Activated CD4-positive, alpha-beta T cell treated with anti-CD3 and anti-CD28 coated beads, Interleukin-2, amount 10 ng/mL, durations not matched to agents 7 days and 5 days (primary cell): ENCODE results near the gene KCNN4. TPM values are rescaled to one million over a fixed set of nuclear protein-coding genes. Genes with fewer than 3 reads are reported as not detected.
"Not testable (repeated sequence)": the region's sequence is repeated elsewhere in the genome, so short reads cannot be mapped to it uniquely, and the experiment has no call there.

Experiments used
- CTCF ChIA-PET: fragments of 350-600 bp; sonication (Branson Sonifier 250); formaldehyde crosslinking; loops from one replicate; lab custom pipeline; 2021; ENCODE audit warnings: antibody characterized with exemption; lab: Charles Lee
- POLR2A ChIA-PET: fragments of 350-600 bp; sonication (Branson Sonifier 250); formaldehyde crosslinking; loops from one replicate; lab custom pipeline; 2021; ENCODE audit warnings: antibody characterized with exemption; lab: Charles Lee
- DNase-seq: peaks from one replicate; pipeline ENCODE4 v3.0.0-alpha.2; 2020
- H3K27ac Mint-ChIP-seq: one replicate; pipeline ENCODE4 v1.8.0; 2021; ENCODE audit warnings: mild to moderate bottlenecking, moderate library complexity, mixed read lengths
- H3K27me3 Mint-ChIP-seq: one replicate; pipeline ENCODE4 v1.8.0; 2021; ENCODE audit warnings: mixed read lengths
- H3K36me3 Mint-ChIP-seq: one replicate; pipeline ENCODE4 v1.8.0; 2021; ENCODE audit warnings: low read depth, mixed read lengths
- H3K4me1 Mint-ChIP-seq: one replicate; pipeline ENCODE4 v1.8.0; 2021; ENCODE audit warnings: mixed read lengths
- H3K4me3 Mint-ChIP-seq: one replicate; pipeline ENCODE4 v1.8.0; 2021; ENCODE audit warnings: mild to moderate bottlenecking, moderate library complexity, mixed read lengths
- H3K9me3 Mint-ChIP-seq: one replicate; pipeline ENCODE4 v1.8.0; 2021; ENCODE audit warnings: mixed read lengths
- total RNA-seq, 2 experiments: library from RNA; stranded (reverse); gene quantifications; one replicate each; pipeline ENCODE4 v1.2.3, GENCODE V29; 2021

Gene KCNN4
- total RNA-seq, 2 experiments from 2014 or later, result 31.9 to 34.5 TPM

- Mint-ChIP-seq H3K9me3 (no peaks in the 10 kb centered on the region), H3K4me3 (no peak overlapping the region), H3K4me1 (no peaks in the 10 kb centered on the region), H3K27ac (no peak overlapping the region), H3K36me3 (no peaks in the 10 kb centered on the region), H3K27me3 (peaks cover 5% of the 10 kb centered on the region)
- ChIA-PET CTCF (interaction anchor here (0.5 to 2.2 kb wide), 8 partner anchors 13 to 983 kb away, joined by 3 to 8 read pairs (median 4); partner anchors contain the start of gene SMG9), POLR2A (no interaction called here)
- peak; percentile 46 for DNase-seq
Observed at GRCh38 chr19:43809762-43810696, 29.3 kb upstream of the KCNN4 start.

DNA sequence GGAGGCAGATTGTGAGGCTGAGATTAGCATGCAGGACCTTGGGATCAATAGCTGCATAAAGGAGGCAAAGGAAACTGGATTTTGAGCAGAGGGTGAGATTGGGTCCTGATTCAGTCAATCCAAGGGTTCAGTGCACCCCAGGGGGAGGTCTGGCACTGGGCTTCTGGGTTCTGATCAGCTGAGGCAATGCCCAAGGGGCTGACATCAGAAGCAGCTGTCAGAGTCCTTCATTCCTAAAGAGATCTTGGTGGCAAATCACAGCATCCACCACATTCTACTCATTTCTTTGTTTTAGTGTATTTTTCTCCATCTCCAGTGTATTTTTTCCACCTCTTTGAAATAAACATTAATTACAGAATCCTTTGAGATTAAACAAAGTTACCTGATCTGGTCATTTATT, 26.9 kb upstream of the KCNN4 start:
- no peak for DNase-seq
- H3K27ac Mint-ChIP-seq, result no peak overlapping the region
- POLR2A ChIA-PET, result no interaction called here
- no peaks in the 10 kb centered on the region for H3K9me3 Mint-ChIP-seq
- peaks cover 9% of the 10 kb centered on the region for H3K27me3 Mint-ChIP-seq
- CTCF ChIA-PET, result no interaction called here
- no peaks in the 10 kb centered on the region for H3K36me3 Mint-ChIP-seq
- H3K4me3 Mint-ChIP-seq, result no peak overlapping the region
- H3K4me1 Mint-ChIP-seq, result no peaks in the 10 kb centered on the region

DNA sequence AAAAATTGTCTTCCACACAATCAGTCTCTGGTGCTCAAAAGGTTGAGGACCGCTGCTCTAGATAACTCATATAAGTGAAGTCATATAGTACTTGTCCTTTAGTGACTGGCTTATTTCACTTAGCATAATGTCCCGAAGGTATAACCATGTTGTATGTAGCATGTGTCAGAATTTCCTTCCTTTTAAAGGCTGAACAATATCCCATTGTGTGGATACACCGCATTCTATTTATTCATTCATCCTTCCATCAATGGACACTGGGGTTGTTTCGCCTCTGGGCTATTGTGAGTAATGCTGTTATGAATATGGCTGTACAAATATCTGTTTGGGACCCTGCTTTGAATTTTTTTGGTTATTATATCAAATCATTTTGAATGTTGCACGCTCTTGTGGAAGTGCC, 26.1 kb upstream of the KCNN4 start:
- ChIA-PET POLR2A (no interaction called here), CTCF (interaction anchor here (0.7 to 1.1 kb wide), 3 partner anchors 121 to 212 kb away, joined by 3 read pairs; no protein-coding TSS in a partner anchor)
- H3K9me3 Mint-ChIP-seq, result no peaks in the 10 kb centered on the region
- peaks cover 9% of the 10 kb centered on the region for H3K27me3 Mint-ChIP-seq
- H3K27ac Mint-ChIP-seq, result no peak overlapping the region
- no peaks in the 10 kb centered on the region for H3K36me3 Mint-ChIP-seq
- H3K4me3 Mint-ChIP-seq, result no peak overlapping the region
- no peak for DNase-seq
- no peaks in the 10 kb centered on the region for H3K4me1 Mint-ChIP-seq

GRCh38 chr19:43806401-43806800, 25.6 kb upstream of the KCNN4 start:
- H3K36me3 Mint-ChIP-seq, H3K27ac Mint-ChIP-seq, POLR2A ChIA-PET, H3K4me1 Mint-ChIP-seq, H3K4me3 Mint-ChIP-seq, H3K27me3 Mint-ChIP-seq, DNase-seq, H3K9me3 Mint-ChIP-seq: not testable (repeated sequence)
- CTCF ChIA-PET, result interaction anchor here (0.7 to 1.1 kb wide), 2 partner anchors 138 to 212 kb away, joined by 3 read pairs; no protein-coding TSS in a partner anchor

GRCh38 chr19:43804432-43804831, 23.7 kb upstream of the KCNN4 start:
- Mint-ChIP-seq H3K27ac (no peak overlapping the region), H3K36me3 (no peaks in the 10 kb centered on the region), H3K4me3 (no peak overlapping the region), H3K9me3 (no peaks in the 10 kb centered on the region), H3K4me1 (peaks cover 2% of the 10 kb centered on the region), H3K27me3 (peaks cover 6% of the 10 kb centered on the region)
- DNase-seq, result no peak
- ChIA-PET POLR2A (no interaction called here), CTCF (no interaction called here)

GRCh38 chr19:43802216-43802951, 21.6 kb upstream of the KCNN4 start, which contains the start of gene LYPD5:
TSS of gene LYPD5 (minus strand) at chr19:43802447. CDS start at chr19:43802380, 67 bp downstream.
- H3K27me3 Mint-ChIP-seq, result peaks cover 8% of the 10 kb centered on the region
- H3K4me3 Mint-ChIP-seq, result no peak within 1 kb of the TSS
- no peaks in the 10 kb centered on the region for H3K9me3 Mint-ChIP-seq
- no peak within 1 kb of the TSS for H3K27ac Mint-ChIP-seq
- H3K36me3 Mint-ChIP-seq, result no peaks in the 10 kb centered on the region
- POLR2A ChIA-PET, result no interaction called here
- H3K4me1 Mint-ChIP-seq, result peaks cover 18% of the 10 kb centered on the region
- DNase-seq, result no peak
- CTCF ChIA-PET, result no interaction called here

DNA sequence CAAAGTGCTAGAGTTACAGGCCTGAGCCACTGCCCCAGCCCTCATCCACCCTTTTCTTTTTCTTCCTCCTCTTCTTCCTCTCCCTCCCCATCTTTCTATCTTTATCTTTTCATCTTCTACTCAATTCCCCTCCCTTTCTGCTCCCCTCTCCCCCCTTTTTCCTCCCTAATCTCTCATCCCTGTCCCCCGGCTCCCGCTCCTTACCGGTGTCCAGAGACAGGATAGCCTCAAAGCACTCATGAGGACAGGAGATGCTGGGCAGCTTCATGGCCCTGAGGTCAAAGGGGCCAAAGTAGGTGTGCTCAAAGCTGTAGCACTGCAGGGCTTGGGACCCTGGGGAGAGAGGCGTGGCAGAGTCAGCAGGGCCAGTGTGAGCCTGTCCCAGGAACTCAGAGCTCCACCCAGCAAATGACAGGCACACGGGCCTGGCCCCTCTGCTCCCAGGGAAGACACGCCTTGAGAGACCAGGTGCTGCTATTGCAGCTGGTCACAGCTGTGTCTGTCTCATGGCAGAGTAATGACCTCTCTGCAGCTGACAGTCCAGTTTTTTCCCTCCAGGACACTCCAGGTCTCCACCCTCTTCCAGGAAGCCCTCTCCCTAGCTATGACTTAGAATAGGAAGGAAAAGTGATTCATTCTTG, 18.8 kb upstream of the KCNN4 start:
- Mint-ChIP-seq H3K36me3 (no peaks in the 10 kb centered on the region), H3K9me3 (no peaks in the 10 kb centered on the region), H3K4me1 (peaks cover 21% of the 10 kb centered on the region), H3K27ac (no peak overlapping the region), H3K27me3 (peaks cover 13% of the 10 kb centered on the region), H3K4me3 (peak overlapping the region; percentile 73)
- ChIA-PET CTCF (interaction anchor here (0.7 to 0.8 kb wide), 2 partner anchors 9 to 205 kb away, joined by 3 read pairs; no protein-coding TSS in a partner anchor), POLR2A (no interaction called here)
- no peak for DNase-seq

- peaks cover 21% of the 10 kb centered on the region for H3K4me1 Mint-ChIP-seq
- H3K27ac Mint-ChIP-seq, result no peak overlapping the region
- ChIA-PET POLR2A (no interaction called here), CTCF (interaction anchor here (0.7 to 0.8 kb wide), 2 partner anchors 10 to 204 kb away, joined by 3 read pairs; no protein-coding TSS in a partner anchor)
- peak; percentile 41 for DNase-seq
- H3K4me3 Mint-ChIP-seq, result peak overlapping the region; percentile 73
- no peaks in the 10 kb centered on the region for H3K36me3 Mint-ChIP-seq
- peaks cover 15% of the 10 kb centered on the region for H3K27me3 Mint-ChIP-seq
- H3K9me3 Mint-ChIP-seq, result no peaks in the 10 kb centered on the region
Observed at GRCh38 chr19:43798546-43799409, 18.0 kb upstream of the KCNN4 start.

- no peaks in the 10 kb centered on the region for H3K36me3 Mint-ChIP-seq
- no peaks in the 10 kb centered on the region for H3K9me3 Mint-ChIP-seq
- no peak for DNase-seq
- peaks cover 22% of the 10 kb centered on the region for H3K27me3 Mint-ChIP-seq
- H3K27ac Mint-ChIP-seq, result no peak overlapping the region
- CTCF ChIA-PET, result no interaction called here
- H3K4me1 Mint-ChIP-seq, result peaks cover 21% of the 10 kb centered on the region
- H3K4me3 Mint-ChIP-seq, result peak overlapping the region; percentile 73
- POLR2A ChIA-PET, result no interaction called here
Observed at GRCh38 chr19:43798026-43798545, 17.3 kb upstream of the KCNN4 start.

- no peak for DNase-seq
- H3K9me3 Mint-ChIP-seq, result no peaks in the 10 kb centered on the region
- POLR2A ChIA-PET, result no interaction called here
Observed at GRCh38 chr19:43797556-43797955, 16.8 kb upstream of the KCNN4 start.

GRCh38 chr19:43797118-43797517, 16.3 kb upstream of the KCNN4 start:
- H3K36me3 Mint-ChIP-seq, result no peaks in the 10 kb centered on the region
- H3K9me3 Mint-ChIP-seq, result no peaks in the 10 kb centered on the region
- peak overlapping the region; percentile 73 for H3K4me3 Mint-ChIP-seq
- peaks cover 24% of the 10 kb centered on the region for H3K27me3 Mint-ChIP-seq
- H3K27ac Mint-ChIP-seq, result no peak overlapping the region
- no peak for DNase-seq
- POLR2A ChIA-PET, result no interaction called here
- CTCF ChIA-PET, result interaction anchor here (0.8 to 1.5 kb wide), 3 partner anchors 12 to 129 kb away, joined by 3 to 4 read pairs (median 3); no protein-coding TSS in a partner anchor
- peaks cover 21% of the 10 kb centered on the region for H3K4me1 Mint-ChIP-seq

More at GRCh38 chr19:43797556-43797955, 16.8 kb upstream of the KCNN4 start:
- Mint-ChIP-seq H3K27me3 (peaks cover 24% of the 10 kb centered on the region), H3K4me1 (peaks cover 21% of the 10 kb centered on the region), H3K36me3 (no peaks in the 10 kb centered on the region), H3K27ac (no peak overlapping the region), H3K4me3 (peak overlapping the region; percentile 73)
- CTCF ChIA-PET, result interaction anchor here (0.8 to 1.5 kb wide), 3 partner anchors 12 to 129 kb away, joined by 3 to 4 read pairs (median 3); no protein-coding TSS in a partner anchor
